DND-41 (cell line): ENCODE results near the gene RPS6KC1.

ENCODE experiments used
- ATAC-seq: fragments of 200-7000 bp; cut with Tn5 transposase; 3 replicates; pipeline ENCODE4 v1.9.1; 2021; ENCODE audit warnings: low read depth; ENCODE audit not compliant: insufficient read depth
- DNase-seq: peaks from one replicate; pipeline ENCODE4 v3.0.0-alpha.2; 2020
- H2AFZ ChIP-seq: 2 replicates; pipeline ENCODE4 v1.6.0; 2012; ENCODE audit warnings: low read depth, low read length
- H3K27ac ChIP-seq: 2 replicates; pipeline ENCODE4 v1.5.1; 2012; ENCODE audit warnings: low read length, inconsistent platforms
- H3K27me3 ChIP-seq: fragments of 200-600 bp; sonication (generic); 2 replicates; pipeline ENCODE4 v1.6.0; 2012; ENCODE audit warnings: low read length, mild to moderate bottlenecking, inconsistent platforms; ENCODE audit not compliant: insufficient read depth, poor library complexity
- H3K36me3 ChIP-seq: 2 replicates; pipeline ENCODE4 v1.5.1; 2012; ENCODE audit warnings: low read length, inconsistent platforms; ENCODE audit not compliant: insufficient read depth
- H3K4me1 ChIP-seq: 2 replicates; pipeline ENCODE4 v1.5.1; 2012; ENCODE audit warnings: mild to moderate bottlenecking, low read length; ENCODE audit not compliant: insufficient read depth
- H3K4me2 ChIP-seq: 2 replicates; pipeline ENCODE4 v1.6.0; 2012; ENCODE audit warnings: mild to moderate bottlenecking, moderate library complexity, low read length, inconsistent platforms; ENCODE audit not compliant: insufficient read depth
- H3K4me3 ChIP-seq, 2 experiments: fragments of 200-600 bp in 1 of 2; shearing (Covaris generic) in 1 of 2; 2 replicates each; pipeline ENCODE4 v1.5.1; 2012 to 2016; ENCODE audit warnings: inconsistent platforms in 2 of 2, low read length in 2 of 2, mild to moderate bottlenecking in 2 of 2, low read depth in 1 of 2, moderate library complexity in 1 of 2
- H3K79me2 ChIP-seq: 2 replicates; pipeline ENCODE4 v1.6.0; 2012; ENCODE audit warnings: low read length, inconsistent platforms; ENCODE audit not compliant: insufficient read depth
- H3K9ac ChIP-seq: 2 replicates; pipeline ENCODE4 v1.6.0; 2012; ENCODE audit warnings: low read depth, mild to moderate bottlenecking, inconsistent platforms, low read length, moderate library complexity
- H3K9me3 ChIP-seq: 2 replicates; pipeline ENCODE4 v1.5.1; 2012; ENCODE audit warnings: low read length, moderate library complexity, mild to moderate bottlenecking, inconsistent platforms; ENCODE audit not compliant: insufficient read depth, severe bottlenecking
- H4K20me1 ChIP-seq: 2 replicates; pipeline ENCODE4 v1.6.0; 2012; ENCODE audit warnings: low read length; ENCODE audit not compliant: insufficient read depth
- EZH2 ChIP-seq: IDR thresholded peaks from 3 replicates; pipeline ENCODE4 v1.6.1; 2012; ENCODE audit warnings: borderline replicate concordance, low read depth, mild to moderate bottlenecking, moderate library complexity, low read length, inconsistent platforms; ENCODE audit not compliant: severe bottlenecking
- TF ChIP-seq, protein P1 (sequence below): IDR thresholded peaks from 2 replicates; pipeline ENCODE4 v1.5.1; 2012; ENCODE audit warnings: borderline replicate concordance, low read length, moderate library complexity, mild to moderate bottlenecking; ENCODE audit not compliant: poor library complexity, severe bottlenecking; ENCODE audit errors: extremely low read depth

The RPS6KC1 gene

DNA sequence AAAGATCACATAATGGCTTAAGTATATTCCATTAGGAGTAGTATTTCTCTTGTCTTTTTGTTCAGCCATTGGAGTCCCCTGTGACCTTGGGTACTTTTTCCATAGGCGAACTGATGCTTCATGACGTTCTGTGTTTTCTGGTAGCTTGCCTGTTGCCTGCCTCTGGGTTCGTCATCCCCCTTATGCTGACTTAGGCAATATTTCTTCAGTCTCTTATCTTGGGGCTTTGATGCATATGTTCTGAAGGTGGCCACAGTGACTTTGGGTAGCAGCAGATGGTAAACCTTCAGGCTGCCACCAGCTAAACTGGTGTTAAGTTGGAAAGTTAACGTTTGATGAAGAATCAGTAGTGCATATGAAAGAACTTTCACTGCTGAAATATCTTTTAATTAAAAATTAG lies 170.2 kb downstream of the RPS6KC1 start:
- TF ChIP-seq, protein P1, sequence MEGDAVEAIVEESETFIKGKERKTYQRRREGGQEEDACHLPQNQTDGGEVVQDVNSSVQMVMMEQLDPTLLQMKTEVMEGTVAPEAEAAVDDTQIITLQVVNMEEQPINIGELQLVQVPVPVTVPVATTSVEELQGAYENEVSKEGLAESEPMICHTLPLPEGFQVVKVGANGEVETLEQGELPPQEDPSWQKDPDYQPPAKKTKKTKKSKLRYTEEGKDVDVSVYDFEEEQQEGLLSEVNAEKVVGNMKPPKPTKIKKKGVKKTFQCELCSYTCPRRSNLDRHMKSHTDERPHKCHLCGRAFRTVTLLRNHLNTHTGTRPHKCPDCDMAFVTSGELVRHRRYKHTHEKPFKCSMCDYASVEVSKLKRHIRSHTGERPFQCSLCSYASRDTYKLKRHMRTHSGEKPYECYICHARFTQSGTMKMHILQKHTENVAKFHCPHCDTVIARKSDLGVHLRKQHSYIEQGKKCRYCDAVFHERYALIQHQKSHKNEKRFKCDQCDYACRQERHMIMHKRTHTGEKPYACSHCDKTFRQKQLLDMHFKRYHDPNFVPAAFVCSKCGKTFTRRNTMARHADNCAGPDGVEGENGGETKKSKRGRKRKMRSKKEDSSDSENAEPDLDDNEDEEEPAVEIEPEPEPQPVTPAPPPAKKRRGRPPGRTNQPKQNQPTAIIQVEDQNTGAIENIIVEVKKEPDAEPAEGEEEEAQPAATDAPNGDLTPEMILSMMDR, result no peak
- TF ChIP-seq EZH2, result no peak
- Histone ChIP-seq H3K4me1 (no peaks in the 10 kb centered on the region), H3K9ac (no peak overlapping the region), H3K4me3 (no peak overlapping the region), H3K36me3 (no peaks in the 10 kb centered on the region), H3K9me3 (no peaks in the 10 kb centered on the region), H3K27ac (no peak overlapping the region), H4K20me1 (no peaks in the 10 kb centered on the region), H3K79me2 (no peaks in the 10 kb centered on the region), H3K27me3 (no peaks in the 10 kb centered on the region), H3K4me2 (no peak overlapping the region), H2AFZ (no peak overlapping the region)
- ATAC-seq (peak; percentile 35; the same call in 1 of the 3 replicates), DNase-seq (no peak)

DNA sequence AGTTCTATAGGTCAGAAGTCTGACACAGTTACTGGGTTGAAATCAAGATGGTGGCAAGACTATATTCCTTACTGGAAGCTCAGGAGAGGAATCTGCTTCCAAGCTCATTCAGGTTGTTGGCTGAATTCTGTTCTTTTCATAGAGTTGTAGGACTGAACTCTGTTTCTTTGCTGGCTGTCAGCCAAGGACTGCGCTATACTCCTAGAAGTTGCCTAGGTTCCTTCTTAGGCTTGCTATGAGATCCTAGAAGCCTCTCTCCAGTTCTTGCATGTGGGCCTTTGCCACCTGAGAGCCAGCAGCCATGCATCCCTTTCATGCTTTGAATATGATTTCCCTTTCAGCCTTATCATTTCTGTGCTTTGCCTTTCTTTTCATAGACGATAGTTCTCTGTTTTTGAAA lies 176.4 kb downstream of the RPS6KC1 start:
- Histone ChIP-seq H3K27me3 (no peaks in the 10 kb centered on the region), H3K4me3 (no peak overlapping the region), H3K79me2 (no peaks in the 10 kb centered on the region), H3K9me3 (no peaks in the 10 kb centered on the region), H2AFZ (no peak overlapping the region), H3K27ac (no peak overlapping the region), H3K4me2 (no peak overlapping the region), H3K36me3 (no peaks in the 10 kb centered on the region), H4K20me1 (no peaks in the 10 kb centered on the region), H3K9ac (no peak overlapping the region), H3K4me1 (no peaks in the 10 kb centered on the region)
- no peak for TF ChIP-seq EZH2
- TF ChIP-seq, protein P1, result no peak
- no peak for ATAC-seq
- DNase-seq, result no peak

DNA sequence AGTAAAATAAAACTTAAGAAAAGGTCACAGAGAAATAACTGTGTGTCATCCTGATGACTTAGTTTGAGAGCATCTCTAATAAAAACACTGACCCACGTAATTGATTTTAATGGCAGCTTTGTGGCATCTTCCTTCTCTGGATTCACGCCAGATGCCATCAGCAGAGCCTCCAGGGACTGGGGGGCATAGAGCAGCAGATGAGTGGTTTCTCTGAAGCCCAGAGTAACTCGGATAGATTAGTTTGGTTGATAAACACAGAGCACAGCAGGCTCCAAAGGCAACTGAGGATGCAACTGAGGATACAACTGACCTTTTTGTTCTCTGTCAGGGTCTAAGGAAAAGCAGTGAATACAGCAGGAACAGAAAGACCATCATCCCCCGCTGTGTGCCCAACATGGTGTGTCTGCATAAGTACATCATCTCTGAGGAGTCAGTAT lies 180.8 kb downstream of the RPS6KC1 start:
- H3K27me3 ChIP-seq, result no peaks in the 10 kb centered on the region
- H3K27ac ChIP-seq, result no peak overlapping the region
- H3K4me2 ChIP-seq, result no peak overlapping the region
- DNase-seq, result no peak
- no peaks in the 10 kb centered on the region for H3K4me1 ChIP-seq
- H3K4me3 ChIP-seq, result no peak overlapping the region
- H3K9me3 ChIP-seq, result no peaks in the 10 kb centered on the region
- peak; percentile 33; the same call in 1 of the 3 replicates for ATAC-seq
- TF ChIP-seq, protein P1, result no peak
- TF ChIP-seq EZH2, result no peak
- H3K36me3 ChIP-seq, result peaks cover 3% of the 10 kb centered on the region; the same call in 1 of the 2 replicates
- no peak overlapping the region for H3K9ac ChIP-seq
- no peaks in the 10 kb centered on the region for H4K20me1 ChIP-seq
- H3K79me2 ChIP-seq, result no peaks in the 10 kb centered on the region
- H2AFZ ChIP-seq, result no peak overlapping the region

DNA sequence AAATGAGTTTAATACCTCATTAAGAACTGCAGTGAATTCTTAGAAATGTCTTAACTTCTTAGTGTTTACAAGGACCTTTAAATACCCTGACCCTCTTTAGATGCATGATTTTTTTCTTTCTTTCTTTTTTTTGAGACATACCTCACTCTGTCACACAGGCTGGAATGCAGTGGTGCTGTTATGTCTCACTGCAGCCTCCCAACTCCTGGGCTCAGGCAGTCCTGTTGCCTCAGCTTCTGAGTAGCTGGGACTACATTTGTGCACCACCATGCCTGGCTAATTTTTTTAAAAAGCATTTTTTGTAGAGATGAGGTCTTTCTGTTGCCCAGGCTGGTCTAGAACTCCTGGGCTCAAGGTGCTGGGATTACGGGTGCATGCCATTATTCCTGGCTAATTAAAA lies 191.8 kb downstream of the RPS6KC1 start:
- Histone ChIP-seq H4K20me1 (no peaks in the 10 kb centered on the region), H3K9ac (no peak overlapping the region), H3K36me3 (peaks cover 10% of the 10 kb centered on the region; the same call in 1 of the 2 replicates), H3K4me2 (no peak overlapping the region), H3K4me1 (no peaks in the 10 kb centered on the region), H3K27me3 (no peaks in the 10 kb centered on the region), H3K79me2 (no peaks in the 10 kb centered on the region), H3K9me3 (no peaks in the 10 kb centered on the region), H3K4me3 (no peak overlapping the region), H2AFZ (no peak overlapping the region), H3K27ac (no peak overlapping the region)
- no peak for TF ChIP-seq EZH2
- TF ChIP-seq, protein P1, result no peak
- DNase-seq (no peak), ATAC-seq (no peak)
